Measurements from ENCODE around the gene PGC.

DNA sequence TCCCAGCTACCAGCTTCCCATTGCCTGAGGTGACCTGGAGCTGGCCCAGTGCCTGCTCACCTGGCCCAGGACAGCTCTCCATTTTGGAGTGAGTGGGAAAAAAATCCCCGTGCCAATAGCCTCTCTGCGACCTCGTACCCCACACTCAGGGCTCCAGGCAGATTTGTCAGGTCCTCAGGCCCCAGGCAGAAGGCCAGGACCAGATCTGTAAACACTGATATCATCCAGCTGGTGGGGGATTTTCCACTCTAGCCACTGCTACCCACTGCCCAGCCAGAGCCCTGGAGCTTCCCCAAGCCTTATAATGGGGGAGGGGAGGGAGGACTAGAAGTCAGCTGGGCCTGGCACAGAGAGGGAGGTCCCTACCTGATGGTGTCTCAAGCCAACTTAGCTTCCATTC lies 1.3 kb upstream of the PGC start:
- TF ChIP-seq POLR2A (IDR thresholded peaks at IDR 0.05), result no peak
- no peak for TF ChIP-seq CTCF (IDR thresholded peaks at IDR 0.05)

Data from Peyer's patch (tissue), 4 donors.